ENCODE data around the gene HSF2BP.

DNA sequence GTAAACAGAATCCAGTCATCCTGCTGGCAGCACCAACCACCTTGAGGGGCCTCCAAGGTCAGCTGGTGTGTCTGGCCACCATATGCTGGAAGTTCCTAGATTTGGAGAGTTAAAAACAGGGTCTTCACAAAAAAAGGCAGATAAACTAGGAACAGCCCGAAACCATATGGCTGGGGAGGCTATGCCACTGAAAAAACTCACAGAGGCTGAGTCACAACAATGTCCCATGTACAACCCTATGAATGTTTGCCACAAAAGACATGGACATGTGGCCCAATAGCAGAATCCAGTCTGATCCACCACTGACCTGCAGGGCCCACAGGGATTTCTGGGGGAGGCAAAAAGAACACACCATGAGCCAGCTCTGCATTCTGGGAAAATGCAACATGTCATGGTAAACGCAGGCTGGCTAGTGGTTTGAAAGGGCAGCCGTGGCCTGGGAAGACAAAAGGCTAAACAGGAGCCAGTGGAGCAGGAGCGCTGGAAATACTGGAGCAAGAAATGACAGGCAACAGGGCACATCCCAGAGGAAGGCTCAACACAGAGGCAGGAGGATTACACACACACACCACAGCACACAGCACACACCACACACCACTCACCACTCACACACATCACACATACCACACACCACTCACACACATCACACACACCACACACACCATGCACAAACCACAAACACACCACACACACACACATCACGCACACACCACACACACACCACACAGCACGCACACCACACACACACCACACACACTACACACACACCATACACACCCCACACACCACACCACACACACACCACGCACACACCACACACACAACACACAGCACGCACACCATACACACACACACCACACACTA, 55.4 kb downstream of the HSF2BP start:
- TF ChIP-seq, protein P1, sequence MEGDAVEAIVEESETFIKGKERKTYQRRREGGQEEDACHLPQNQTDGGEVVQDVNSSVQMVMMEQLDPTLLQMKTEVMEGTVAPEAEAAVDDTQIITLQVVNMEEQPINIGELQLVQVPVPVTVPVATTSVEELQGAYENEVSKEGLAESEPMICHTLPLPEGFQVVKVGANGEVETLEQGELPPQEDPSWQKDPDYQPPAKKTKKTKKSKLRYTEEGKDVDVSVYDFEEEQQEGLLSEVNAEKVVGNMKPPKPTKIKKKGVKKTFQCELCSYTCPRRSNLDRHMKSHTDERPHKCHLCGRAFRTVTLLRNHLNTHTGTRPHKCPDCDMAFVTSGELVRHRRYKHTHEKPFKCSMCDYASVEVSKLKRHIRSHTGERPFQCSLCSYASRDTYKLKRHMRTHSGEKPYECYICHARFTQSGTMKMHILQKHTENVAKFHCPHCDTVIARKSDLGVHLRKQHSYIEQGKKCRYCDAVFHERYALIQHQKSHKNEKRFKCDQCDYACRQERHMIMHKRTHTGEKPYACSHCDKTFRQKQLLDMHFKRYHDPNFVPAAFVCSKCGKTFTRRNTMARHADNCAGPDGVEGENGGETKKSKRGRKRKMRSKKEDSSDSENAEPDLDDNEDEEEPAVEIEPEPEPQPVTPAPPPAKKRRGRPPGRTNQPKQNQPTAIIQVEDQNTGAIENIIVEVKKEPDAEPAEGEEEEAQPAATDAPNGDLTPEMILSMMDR (IDR thresholded peaks at IDR 0.05), result no peak
- TF ChIP-seq POLR2A (IDR thresholded peaks at IDR 0.05; ENCODE audit: low read depth), result no peak
- TF ChIP-seq EP300 (IDR thresholded peaks at IDR 0.05), result no peak
- no peak for TF ChIP-seq POLR2AphosphoS5 (IDR thresholded peaks at IDR 0.05)
